ENCODE results near the gene ALOX5AP.
A peak's percentile ranks its signal among the peaks of the same experiment; 100 is the strongest.

Gene ALOX5AP

GRCh38 chr13:30797847-30798535 lies 62.6 kb downstream of the ALOX5AP start:
- DNase-seq (ENCODE audit: low read depth): no peak

- DNase-seq (ENCODE audit: low read depth): no peak
Measured at GRCh38 chr13:30798776-30799355, 63.5 kb downstream of the ALOX5AP start.

- DNase-seq (ENCODE audit: low read depth): no peak
Measured at GRCh38 chr13:30799356-30799824, 64.0 kb downstream of the ALOX5AP start.

- DNase-seq (ENCODE audit: low read depth): no peak
Measured at GRCh38 chr13:30800107-30800506, 64.8 kb downstream of the ALOX5AP start.

GRCh38 chr13:30802501-30802900 lies 67.2 kb downstream of the ALOX5AP start:
- no peak for DNase-seq (ENCODE audit: low read depth)

DNA sequence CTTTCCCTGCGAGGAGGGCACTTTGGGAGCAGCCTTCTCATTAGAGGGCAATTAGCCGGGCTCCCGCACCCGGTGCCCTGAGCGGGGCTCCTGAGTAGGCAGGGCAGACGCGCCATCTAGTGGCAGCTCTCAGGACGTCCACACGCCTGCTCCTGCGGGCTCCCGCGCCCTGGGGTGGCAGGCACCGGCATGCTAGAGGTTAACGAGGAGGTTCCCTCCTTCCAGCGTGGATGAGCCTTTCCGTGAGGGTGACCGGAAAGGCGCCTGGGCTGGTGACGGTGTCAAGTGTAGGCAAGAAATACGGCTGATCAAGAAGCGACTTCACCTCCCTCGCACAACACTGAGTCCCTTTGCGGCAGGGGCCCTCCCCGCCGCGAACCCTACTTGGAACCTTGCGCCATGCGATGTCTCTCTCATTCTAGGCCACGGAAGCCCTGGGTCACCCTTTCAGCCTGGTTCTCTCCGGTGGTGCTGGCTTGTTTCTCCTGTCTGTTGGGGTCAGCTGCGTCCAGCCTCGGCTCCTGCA lies 67.7 kb downstream of the ALOX5AP start:
- DNase-seq (ENCODE audit: low read depth): peak; percentile 59

DNA sequence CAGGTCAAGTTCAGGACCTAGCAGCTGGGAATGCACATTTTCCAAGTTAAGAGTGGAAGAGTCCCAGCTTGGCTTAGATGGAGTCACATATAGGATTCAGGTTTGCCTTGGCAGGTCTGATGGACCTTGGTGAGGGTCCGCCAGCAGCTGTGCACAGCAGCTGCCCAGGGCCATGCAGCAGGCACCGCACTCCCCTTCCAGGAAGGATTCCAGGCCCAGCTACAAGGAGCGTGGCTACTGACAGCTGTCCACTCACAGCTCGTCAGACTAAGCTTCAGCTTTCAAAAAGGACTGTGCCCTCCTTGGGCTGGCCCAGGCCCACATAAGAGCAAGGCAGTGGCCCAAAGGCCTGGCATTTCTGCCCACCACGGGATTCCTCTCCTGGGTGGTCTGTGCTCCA lies 68.4 kb downstream of the ALOX5AP start:
- no peak for DNase-seq (ENCODE audit: low read depth)

- no peak for DNase-seq (ENCODE audit: low read depth)
Measured at GRCh38 chr13:30804474-30804873, 69.1 kb downstream of the ALOX5AP start.

DNA sequence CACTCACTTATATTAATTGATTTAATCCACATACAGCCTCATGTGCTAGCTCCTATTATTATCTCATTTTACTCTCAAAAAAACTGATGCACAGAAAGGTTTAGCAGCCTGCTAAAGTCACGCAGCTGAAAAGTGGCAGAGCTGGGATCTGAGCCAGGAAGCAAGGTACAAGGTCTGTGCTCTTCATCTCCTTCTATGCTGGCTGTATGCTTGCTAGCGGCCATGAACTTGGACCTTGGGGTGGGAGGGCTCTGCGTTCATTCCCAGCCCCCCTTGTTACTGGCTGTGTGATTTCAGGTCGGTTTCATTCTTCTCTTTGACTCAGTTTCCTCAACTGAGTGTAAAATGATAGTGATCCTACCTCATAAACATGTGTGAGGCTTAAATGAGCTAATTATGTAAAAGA lies 69.8 kb downstream of the ALOX5AP start:
- no peak for DNase-seq (ENCODE audit: low read depth)

GRCh38 chr13:30805603-30806011 lies 70.3 kb downstream of the ALOX5AP start:
- no peak for DNase-seq (ENCODE audit: low read depth)

GRCh38 chr13:30806784-30807183 lies 71.4 kb downstream of the ALOX5AP start:
- DNase-seq (ENCODE audit: low read depth): peak; percentile 74

DNA sequence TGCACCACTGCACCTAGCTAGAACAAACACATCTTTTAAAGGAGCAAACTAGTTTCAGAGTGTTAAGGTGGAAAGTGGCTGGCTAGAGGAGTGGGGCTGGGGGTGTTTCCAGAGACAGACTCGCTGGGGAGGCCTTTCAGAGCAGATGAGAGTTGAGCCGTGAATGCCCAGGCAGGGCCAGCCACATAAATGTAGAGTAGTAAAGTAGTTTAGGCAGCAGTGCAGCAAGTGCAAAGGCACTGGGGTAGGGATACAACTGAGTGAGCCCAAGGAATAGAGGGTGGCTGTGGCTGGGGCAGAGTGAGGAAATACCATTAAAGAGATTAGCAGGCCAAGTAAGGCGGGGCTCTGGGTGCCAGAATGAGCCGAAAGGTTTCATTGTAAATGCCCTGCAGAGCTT lies 72.0 kb downstream of the ALOX5AP start:
- DNase-seq (ENCODE audit: low read depth): no peak

- no peak for DNase-seq (ENCODE audit: low read depth)
Measured at GRCh38 chr13:30808600-30808999, 73.3 kb downstream of the ALOX5AP start.

DNA sequence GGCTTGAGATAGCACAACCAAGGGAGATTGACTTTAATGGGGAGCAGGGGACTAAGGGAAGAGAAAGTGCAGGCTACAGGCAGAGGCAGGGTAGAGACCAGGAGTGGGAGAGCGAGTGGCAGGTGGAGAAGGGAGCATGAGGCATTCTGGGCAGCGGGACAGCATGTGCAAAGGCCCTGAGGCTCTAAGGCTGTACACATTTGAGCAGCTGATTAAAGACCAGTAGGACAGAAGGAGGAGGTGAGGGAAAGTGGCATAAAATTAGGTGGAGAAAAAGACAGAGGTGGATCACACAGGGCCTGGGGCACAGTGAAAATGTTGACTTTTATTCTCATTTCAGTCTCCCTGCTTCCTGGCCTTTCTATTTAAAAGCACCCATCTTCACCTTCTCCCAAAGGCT lies 74.4 kb downstream of the ALOX5AP start:
- DNase-seq (ENCODE audit: low read depth): no peak

DNA sequence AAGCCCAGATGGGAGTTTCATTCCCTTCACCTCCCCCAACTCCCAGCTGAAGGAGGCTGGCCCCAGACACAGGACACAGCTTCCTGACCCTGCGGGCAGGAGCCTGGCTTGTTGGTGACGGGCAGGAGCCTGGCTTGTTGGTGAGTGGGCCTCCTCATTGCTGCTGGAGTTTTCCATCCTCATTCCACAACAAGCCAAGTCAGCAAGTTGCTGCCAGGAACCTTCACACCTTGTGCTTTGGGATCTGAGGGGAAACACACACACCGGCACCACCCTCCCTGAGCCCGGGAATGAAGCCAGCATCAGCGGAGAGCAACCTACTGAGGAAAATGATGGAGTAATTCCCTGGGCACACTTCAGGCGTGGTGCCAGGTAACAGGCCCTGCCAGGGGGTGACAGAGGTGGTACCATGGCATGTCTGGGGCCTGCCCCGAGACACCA lies 74.9 kb downstream of the ALOX5AP start:
- no peak for DNase-seq (ENCODE audit: low read depth)

DNA sequence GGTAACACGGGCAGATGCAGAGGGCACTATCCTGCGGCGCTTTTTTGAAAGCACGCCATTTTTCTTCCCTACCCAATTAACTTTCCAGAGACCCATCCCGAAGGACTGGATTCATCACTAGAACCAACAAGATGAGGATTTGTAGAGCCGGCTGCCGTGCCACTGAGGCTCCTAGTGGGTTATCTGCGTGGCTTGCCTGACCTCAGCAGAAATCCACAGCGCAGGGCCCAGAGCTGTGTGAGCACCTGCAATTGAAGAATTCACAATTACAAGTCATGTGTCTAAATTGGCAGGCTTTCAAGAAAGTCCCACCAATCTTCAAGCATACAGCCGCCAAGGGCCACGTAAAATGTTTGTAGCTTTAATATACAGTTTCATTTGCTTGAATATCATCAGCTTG lies 75.5 kb downstream of the ALOX5AP start:
- DNase-seq (ENCODE audit: low read depth): no peak
